ENCODE results near the gene PKIB.

The PKIB gene

GRCh38 chr6:122666418-122666817 lies 56.2 kb downstream of the PKIB start:
- no peak overlapping the region for H3K4me3 ChIP-seq (ENCODE audit: low read depth, low read length)
- DNase-seq (ENCODE audit: low read depth), result no peak
- TF ChIP-seq POLR2A (IDR thresholded peaks at IDR 0.05; ENCODE audit: extremely low read depth, insufficient read length) (no peak), MAX (IDR thresholded peaks at IDR 0.05; ENCODE audit: low read depth, low read length) (no peak), MYC (IDR thresholded peaks at IDR 0.05; ENCODE audit: low read depth, low read length) (no peak)
- TF ChIP-seq, protein P1, sequence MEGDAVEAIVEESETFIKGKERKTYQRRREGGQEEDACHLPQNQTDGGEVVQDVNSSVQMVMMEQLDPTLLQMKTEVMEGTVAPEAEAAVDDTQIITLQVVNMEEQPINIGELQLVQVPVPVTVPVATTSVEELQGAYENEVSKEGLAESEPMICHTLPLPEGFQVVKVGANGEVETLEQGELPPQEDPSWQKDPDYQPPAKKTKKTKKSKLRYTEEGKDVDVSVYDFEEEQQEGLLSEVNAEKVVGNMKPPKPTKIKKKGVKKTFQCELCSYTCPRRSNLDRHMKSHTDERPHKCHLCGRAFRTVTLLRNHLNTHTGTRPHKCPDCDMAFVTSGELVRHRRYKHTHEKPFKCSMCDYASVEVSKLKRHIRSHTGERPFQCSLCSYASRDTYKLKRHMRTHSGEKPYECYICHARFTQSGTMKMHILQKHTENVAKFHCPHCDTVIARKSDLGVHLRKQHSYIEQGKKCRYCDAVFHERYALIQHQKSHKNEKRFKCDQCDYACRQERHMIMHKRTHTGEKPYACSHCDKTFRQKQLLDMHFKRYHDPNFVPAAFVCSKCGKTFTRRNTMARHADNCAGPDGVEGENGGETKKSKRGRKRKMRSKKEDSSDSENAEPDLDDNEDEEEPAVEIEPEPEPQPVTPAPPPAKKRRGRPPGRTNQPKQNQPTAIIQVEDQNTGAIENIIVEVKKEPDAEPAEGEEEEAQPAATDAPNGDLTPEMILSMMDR (IDR thresholded peaks at IDR 0.05; ENCODE audit: low read depth, low read length), result no peak

DNA sequence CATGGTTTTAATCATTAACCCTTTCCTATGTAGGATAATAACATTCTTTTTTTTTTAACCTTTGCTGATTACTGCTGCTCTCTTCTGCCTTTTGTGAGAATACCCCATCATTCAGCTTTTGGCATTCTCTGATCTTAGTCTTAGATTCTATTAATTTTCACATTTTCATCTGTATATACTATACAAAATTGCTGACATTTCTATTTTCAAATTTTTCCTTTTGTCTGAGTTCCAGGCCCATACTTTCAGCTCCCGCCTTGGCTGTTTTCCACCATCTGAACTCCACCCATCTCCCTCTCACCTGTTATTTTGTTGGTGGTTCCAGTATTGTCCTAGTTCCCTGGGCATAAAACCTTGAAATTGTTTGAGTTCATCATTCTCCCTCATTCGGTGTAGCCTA lies 59.2 kb downstream of the PKIB start:
- DNase-seq (ENCODE audit: low read depth), result no peak
- no peak for TF ChIP-seq MYC (IDR thresholded peaks at IDR 0.05; ENCODE audit: low read depth, low read length)
- H3K4me3 ChIP-seq (ENCODE audit: low read depth, low read length), result no peak overlapping the region

- DNase-seq (ENCODE audit: low read depth), result no peak
- H3K4me3 ChIP-seq (ENCODE audit: low read depth, low read length), result no peak overlapping the region
- TF ChIP-seq, protein P1 (IDR thresholded peaks at IDR 0.05; ENCODE audit: low read depth, low read length), result no peak
- no peak for TF ChIP-seq MYC (IDR thresholded peaks at IDR 0.05; ENCODE audit: low read depth, low read length)
- TF ChIP-seq POLR2A (IDR thresholded peaks at IDR 0.05; ENCODE audit: extremely low read depth, insufficient read length), result no peak
- TF ChIP-seq MAX (IDR thresholded peaks at IDR 0.05; ENCODE audit: low read depth, low read length), result no peak
Observed at GRCh38 chr6:122669868-122670267, 59.7 kb downstream of the PKIB start.

GRCh38 chr6:122671251-122671650 lies 61.0 kb downstream of the PKIB start:
- TF ChIP-seq MYC (IDR thresholded peaks at IDR 0.05; ENCODE audit: low read depth, low read length) (no peak), POLR2A (IDR thresholded peaks at IDR 0.05; ENCODE audit: extremely low read depth, insufficient read length) (no peak), MAX (IDR thresholded peaks at IDR 0.05; ENCODE audit: low read depth, low read length) (no peak)
- TF ChIP-seq, protein P1 (IDR thresholded peaks at IDR 0.05; ENCODE audit: low read depth, low read length), result no peak
- DNase-seq (ENCODE audit: low read depth), result no peak
- H3K4me3 ChIP-seq (ENCODE audit: low read depth, low read length), result no peak overlapping the region

- no peak for TF ChIP-seq POLR2A (IDR thresholded peaks at IDR 0.05; ENCODE audit: extremely low read depth, insufficient read length)
- no peak for TF ChIP-seq MYC (IDR thresholded peaks at IDR 0.05; ENCODE audit: low read depth, low read length)
- TF ChIP-seq MAX (IDR thresholded peaks at IDR 0.05; ENCODE audit: low read depth, low read length), result no peak
- TF ChIP-seq, protein P1 (IDR thresholded peaks at IDR 0.05; ENCODE audit: low read depth, low read length), result no peak
- DNase-seq (ENCODE audit: low read depth), result no peak
- no peak overlapping the region for H3K4me3 ChIP-seq (ENCODE audit: low read depth, low read length)
Observed at GRCh38 chr6:122673343-122673961, 63.2 kb downstream of the PKIB start.

GRCh38 chr6:122676146-122676545 lies 65.9 kb downstream of the PKIB start:
- no peak overlapping the region for H3K4me3 ChIP-seq (ENCODE audit: low read depth, low read length)
- no peak for TF ChIP-seq MYC (IDR thresholded peaks at IDR 0.05; ENCODE audit: low read depth, low read length)
- DNase-seq (ENCODE audit: low read depth), result no peak

- TF ChIP-seq POLR2A (IDR thresholded peaks at IDR 0.05; ENCODE audit: extremely low read depth, insufficient read length) (no peak), MAX (IDR thresholded peaks at IDR 0.05; ENCODE audit: low read depth, low read length) (no peak), MYC (IDR thresholded peaks at IDR 0.05; ENCODE audit: low read depth, low read length) (no peak)
- TF ChIP-seq, protein P1 (IDR thresholded peaks at IDR 0.05; ENCODE audit: low read depth, low read length), result no peak
- no peak for DNase-seq (ENCODE audit: low read depth)
- H3K4me3 ChIP-seq (ENCODE audit: low read depth, low read length), result no peak overlapping the region
Observed at GRCh38 chr6:122676688-122677087, 66.5 kb downstream of the PKIB start.

Data from NB4 (cell line).